ENCODE data around the gene BLVRB. TPM values are rescaled to one million over a fixed set of nuclear protein-coding genes. Genes with fewer than 3 reads are reported as not detected.
"Not testable (repeated sequence)": the region's sequence is repeated elsewhere in the genome, so short reads cannot be mapped to it uniquely, and the experiment has no call there.

Gene BLVRB
- total RNA-seq, 2 experiments from 2014 or later, result 21.2 to 21.7 TPM

- DNase-seq (no peak), ATAC-seq (no peak)
- POLR2A ChIA-PET, result no interaction called here
- peaks cover 18% of the 10 kb centered on the region for H3K27me3 Mint-ChIP-seq
- H3K4me3 Mint-ChIP-seq, result no peak overlapping the region
- CTCF ChIA-PET, result interaction anchor here (1.0 kb wide), 1 partner anchor 25 kb away, joined by 3 read pairs; no protein-coding TSS in a partner anchor
- H3K27ac Mint-ChIP-seq, result no peak overlapping the region
- intact Hi-C loops (cut with micrococcal nuclease), result no loop called here
- no peaks in the 10 kb centered on the region for H3K4me1 Mint-ChIP-seq (ENCODE audit: low read depth)
- TF ChIP-seq CTCF (IDR thresholded peaks at IDR 0.05), result no peak
- no peaks in the 10 kb centered on the region for H3K36me3 Mint-ChIP-seq (ENCODE audit: low read depth)
- H3K9me3 Mint-ChIP-seq, result no peaks in the 10 kb centered on the region
Measured at GRCh38 chr19:40506099-40506498, 40.6 kb upstream of the BLVRB start.

- CTCF ChIA-PET, result no interaction called here
Measured at GRCh38 chr19:40503320-40503695, 37.8 kb upstream of the BLVRB start.

DNA sequence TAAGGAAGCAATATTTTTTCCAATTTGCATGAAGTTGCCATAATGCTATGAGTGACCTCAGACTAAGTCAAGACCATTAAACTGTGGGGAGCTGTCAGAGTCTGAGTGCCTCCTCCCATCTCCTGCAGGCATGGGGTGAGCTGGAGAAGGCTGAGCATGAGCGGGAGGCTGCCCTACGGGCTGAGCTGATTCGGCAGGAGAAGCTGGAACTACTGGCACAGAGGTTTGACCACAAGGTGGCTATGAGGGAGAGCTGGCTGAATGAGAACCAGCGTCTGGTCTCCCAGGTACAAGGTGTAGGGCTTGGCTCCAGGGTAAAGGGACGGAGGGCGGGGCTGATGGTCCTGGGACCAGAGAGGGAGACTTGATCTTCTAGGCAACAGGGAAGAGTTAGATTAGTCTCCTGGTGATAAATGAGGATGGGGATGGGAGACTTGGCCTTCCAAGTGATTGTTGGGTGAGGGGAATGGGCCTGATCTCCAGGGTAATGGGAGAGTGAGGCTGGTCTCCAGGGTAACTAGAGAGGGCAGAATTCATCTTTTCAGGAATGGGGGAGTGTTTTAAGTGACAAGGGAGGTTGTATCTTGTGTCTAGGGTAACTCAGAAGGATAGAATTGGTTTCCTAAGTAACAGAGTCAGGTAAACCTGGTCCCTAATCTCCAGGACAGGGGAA is 37.2 kb upstream of the BLVRB start:
- Mint-ChIP-seq H3K4me1 (ENCODE audit: low read depth) (no peaks in the 10 kb centered on the region), H3K27ac (no peak overlapping the region), H3K27me3 (peaks cover 1% of the 10 kb centered on the region), H3K36me3 (ENCODE audit: low read depth) (no peaks in the 10 kb centered on the region), H3K4me3 (no peak overlapping the region), H3K9me3 (no peaks in the 10 kb centered on the region)
- no peak for ATAC-seq
- intact Hi-C loops (cut with micrococcal nuclease), result no loop called here
- ChIA-PET POLR2A (no interaction called here), CTCF (no interaction called here)
- DNase-seq, result no peak
- no peak for TF ChIP-seq CTCF (IDR thresholded peaks at IDR 0.05)

More at GRCh38 chr19:40503320-40503695, 37.8 kb upstream of the BLVRB start:
- peaks cover 1% of the 10 kb centered on the region for H3K27me3 Mint-ChIP-seq
- H3K9me3 Mint-ChIP-seq, result no peaks in the 10 kb centered on the region
- H3K4me1 Mint-ChIP-seq (ENCODE audit: low read depth), result no peaks in the 10 kb centered on the region
- intact Hi-C loops (cut with micrococcal nuclease), result no loop called here
- no peak for ATAC-seq
- H3K36me3 Mint-ChIP-seq (ENCODE audit: low read depth), result no peaks in the 10 kb centered on the region
- H3K4me3 Mint-ChIP-seq, result no peak overlapping the region
- H3K27ac Mint-ChIP-seq, result no peak overlapping the region
- POLR2A ChIA-PET, result no interaction called here
- TF ChIP-seq CTCF (IDR thresholded peaks at IDR 0.05), result no peak
- DNase-seq, result no peak

DNA sequence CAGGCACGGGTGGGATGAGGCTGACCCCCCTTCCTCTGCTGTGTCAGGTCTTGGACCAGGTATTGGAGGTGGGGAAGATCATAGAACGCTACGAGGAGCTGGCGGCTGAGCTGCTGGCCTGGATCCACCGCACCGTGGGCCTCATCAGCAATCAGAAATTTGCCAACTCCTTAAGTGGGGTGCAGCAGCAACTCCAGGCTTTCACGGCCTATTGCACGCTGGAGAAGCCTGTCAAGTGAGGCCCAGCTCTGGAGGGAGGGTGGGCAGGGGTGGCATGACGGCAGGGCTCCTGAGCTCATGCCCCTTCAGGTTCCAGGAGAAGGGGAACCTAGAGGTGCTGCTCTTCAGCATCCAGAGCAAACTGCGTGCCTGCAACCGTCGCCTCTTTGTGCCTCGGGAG is 36.5 kb upstream of the BLVRB start:
- CTCF ChIA-PET, result interaction anchor here (1.0 kb wide), 1 partner anchor 22 kb away, joined by 3 read pairs; no protein-coding TSS in a partner anchor
- H3K27me3 Mint-ChIP-seq, result peaks cover 1% of the 10 kb centered on the region
- TF ChIP-seq CTCF (IDR thresholded peaks at IDR 0.05), result no peak
- H3K27ac Mint-ChIP-seq, result no peak overlapping the region
- DNase-seq, result no peak
- no peaks in the 10 kb centered on the region for H3K9me3 Mint-ChIP-seq
- no peaks in the 10 kb centered on the region for H3K4me1 Mint-ChIP-seq (ENCODE audit: low read depth)
- H3K4me3 Mint-ChIP-seq, result no peak overlapping the region
- no peaks in the 10 kb centered on the region for H3K36me3 Mint-ChIP-seq (ENCODE audit: low read depth)
- intact Hi-C loops (cut with micrococcal nuclease), result no loop called here
- ATAC-seq, result no peak
- POLR2A ChIA-PET, result no interaction called here

- ATAC-seq (no peak), DNase-seq (no peak)
- Mint-ChIP-seq H3K4me3 (no peak overlapping the region), H3K27me3 (peaks cover 1% of the 10 kb centered on the region), H3K9me3 (no peaks in the 10 kb centered on the region), H3K36me3 (ENCODE audit: low read depth) (no peaks in the 10 kb centered on the region), H3K27ac (no peak overlapping the region), H3K4me1 (ENCODE audit: low read depth) (no peaks in the 10 kb centered on the region)
- intact Hi-C loops (cut with micrococcal nuclease), result no loop called here
- POLR2A ChIA-PET, result no interaction called here
- TF ChIP-seq CTCF (IDR thresholded peaks at IDR 0.05), result no peak
- CTCF ChIA-PET, result interaction anchor here (1.0 kb wide), 1 partner anchor 22 kb away, joined by 3 read pairs; no protein-coding TSS in a partner anchor
Measured at GRCh38 chr19:40501599-40501998, 36.1 kb upstream of the BLVRB start.

GRCh38 chr19:40500678-40501530 is 35.4 kb upstream of the BLVRB start:
- POLR2A ChIA-PET; H3K9me3 Mint-ChIP-seq; intact Hi-C loops (cut with micrococcal nuclease); ATAC-seq; H3K4me1 Mint-ChIP-seq (ENCODE audit: low read depth); H3K27ac Mint-ChIP-seq; H3K27me3 Mint-ChIP-seq; H3K4me3 Mint-ChIP-seq; H3K36me3 Mint-ChIP-seq (ENCODE audit: low read depth); DNase-seq: not testable (repeated sequence)
- CTCF ChIA-PET, result interaction anchor here (1.0 to 1.4 kb wide), 3 partner anchors 23 to 134 kb away, joined by 3 to 6 read pairs (median 4); partner anchors contain the start of gene BLVRB

All from activated CD8-positive, alpha-beta T cell treated with anti-CD3 and anti-CD28 coated beads for 36 hours (primary cell).